Measurements from ENCODE around the gene CMC2. TPM values are rescaled to one million over a fixed set of nuclear protein-coding genes. Genes with fewer than 3 reads are reported as not detected.

The CMC2 gene
- total RNA-seq, 1 donor from 2014 or later: 18.1 TPM

GRCh38 chr16:81040842-81041241, 34.2 kb upstream of the CMC2 start:
- H3K27me3 Mint-ChIP-seq: no peaks in the 10 kb centered on the region
- H3K36me3 Mint-ChIP-seq (ENCODE audit: low read depth): peaks cover 60% of the 10 kb centered on the region
- ATAC-seq (ENCODE audit: low read depth): no peak
- DNase-seq: no peak
- intact Hi-C loops (cut with micrococcal nuclease): no loop called here
- no peak overlapping the region for H3K4me3 Mint-ChIP-seq
- ChIA-PET CTCF (no interaction called here), POLR2A (interaction anchor here (0.6 kb wide), 1 partner anchor 460 kb away, joined by 3 read pairs; no protein-coding TSS in a partner anchor)
- no peaks in the 10 kb centered on the region for H3K9me3 Mint-ChIP-seq
- H3K27ac Mint-ChIP-seq: no peak overlapping the region
- H3K4me1 Mint-ChIP-seq: peaks cover 19% of the 10 kb centered on the region
- TF ChIP-seq CTCF (IDR thresholded peaks at IDR 0.05): no peak

GRCh38 chr16:81040131-81040530, 33.4 kb upstream of the CMC2 start:
- DNase-seq (no peak), ATAC-seq (ENCODE audit: low read depth) (no peak)
- intact Hi-C loops (cut with micrococcal nuclease): no loop called here
- Mint-ChIP-seq H3K27me3 (no peaks in the 10 kb centered on the region), H3K4me1 (peaks cover 22% of the 10 kb centered on the region), H3K9me3 (no peaks in the 10 kb centered on the region), H3K27ac (no peak overlapping the region), H3K4me3 (no peak overlapping the region), H3K36me3 (ENCODE audit: low read depth) (peaks cover 55% of the 10 kb centered on the region)
- TF ChIP-seq CTCF (IDR thresholded peaks at IDR 0.05): no peak
- ChIA-PET CTCF (no interaction called here), POLR2A (no interaction called here)

- DNase-seq: no peak
- TF ChIP-seq CTCF (IDR thresholded peaks at IDR 0.05): no peak
Observed at GRCh38 chr16:81036751-81037350, 30.2 kb upstream of the CMC2 start.

GRCh38 chr16:81035975-81036750, 29.5 kb upstream of the CMC2 start:
- CTCF ChIA-PET: interaction anchor here (0.6 to 3.5 kb wide), 21 partner anchors 10 to 702 kb away, joined by 3 to 51 read pairs (median 4); partner anchors contain the start of genes C16orf46, CENPN, CMC2 and GAN
- Mint-ChIP-seq H3K4me3 (peak overlapping the region; percentile 79), H3K27me3 (no peaks in the 10 kb centered on the region), H3K4me1 (peaks cover 22% of the 10 kb centered on the region), H3K27ac (peak overlapping the region; percentile 30), H3K36me3 (ENCODE audit: low read depth) (peaks cover 19% of the 10 kb centered on the region), H3K9me3 (no peaks in the 10 kb centered on the region)
- POLR2A ChIA-PET: interaction anchor here (1.0 to 2.9 kb wide), 4 partner anchors 26 to 41 kb away, joined by 3 to 19 read pairs (median 6); partner anchors contain the start of genes C16orf46, CENPN and CMC2
- intact Hi-C loops (cut with micrococcal nuclease): loop anchor here (1.0 to 10.0 kb wide), 5 partner anchors 29 to 702 kb away; partner anchors contain the start of genes CENPN, GAN and GCSH
- no peak for TF ChIP-seq CTCF (IDR thresholded peaks at IDR 0.05)
- DNase-seq (no peak), ATAC-seq (ENCODE audit: low read depth) (peak; percentile 61)

More at GRCh38 chr16:81036751-81037350, 30.2 kb upstream of the CMC2 start:
- CTCF ChIA-PET: interaction anchor here (1.1 to 3.5 kb wide), 5 partner anchors 28 to 274 kb away, joined by 4 to 51 read pairs (median 5); partner anchors contain the start of genes C16orf46, CENPN and CMC2
- intact Hi-C loops (cut with micrococcal nuclease): loop anchor here (10.0 kb wide), 1 partner anchor 278 kb away; the partner anchor contains the start of gene GAN
- Mint-ChIP-seq H3K27ac (peak overlapping the region; percentile 30), H3K4me3 (peak overlapping the region; percentile 79), H3K36me3 (ENCODE audit: low read depth) (peaks cover 25% of the 10 kb centered on the region), H3K4me1 (peaks cover 22% of the 10 kb centered on the region), H3K27me3 (no peaks in the 10 kb centered on the region), H3K9me3 (no peaks in the 10 kb centered on the region)
- POLR2A ChIA-PET: interaction anchor here (1.3 to 2.9 kb wide), 3 partner anchors 26 to 40 kb away, joined by 4 to 19 read pairs (median 9); partner anchors contain the start of genes C16orf46, CENPN and CMC2
- no peak for ATAC-seq (ENCODE audit: low read depth)
